GM21576 (cell line): ENCODE measurements around the gene DCPS.
"Not testable (repeated sequence)": the region's sequence is repeated elsewhere in the genome, so short reads cannot be mapped to it uniquely, and the experiment has no call there.

ENCODE experiments used
- ATAC-seq: cut with Tn5 transposase; IDR thresholded peaks from one replicate; pipeline ENCODE4 v1.9.1; 2021; ENCODE audit warnings: mild to moderate bottlenecking, moderate library complexity; ENCODE audit not compliant: unreplicated experiment

The DCPS gene

GRCh38 chr11:126378763-126379162 lies 74.9 kb downstream of the DCPS start:
- ATAC-seq: no peak

GRCh38 chr11:126380909-126381308 lies 77.0 kb downstream of the DCPS start:
- no peak for ATAC-seq

GRCh38 chr11:126381960-126382359 lies 78.1 kb downstream of the DCPS start:
- ATAC-seq: not testable (repeated sequence)

- ATAC-seq: not testable (repeated sequence)
Observed at GRCh38 chr11:126382641-126383040, 78.8 kb downstream of the DCPS start.

- ATAC-seq: no peak
Observed at GRCh38 chr11:126383339-126384335, 79.8 kb downstream of the DCPS start.

- no peak for ATAC-seq
Observed at GRCh38 chr11:126384449-126385070, 80.7 kb downstream of the DCPS start.

GRCh38 chr11:126385991-126386728 lies 82.3 kb downstream of the DCPS start:
- no peak for ATAC-seq

GRCh38 chr11:126386729-126387071 lies 82.8 kb downstream of the DCPS start:
- not testable (repeated sequence) for ATAC-seq

GRCh38 chr11:126387857-126388256 lies 84.0 kb downstream of the DCPS start:
- no peak for ATAC-seq

- no peak for ATAC-seq
Observed at GRCh38 chr11:126390272-126390867, 86.5 kb downstream of the DCPS start.

- ATAC-seq: no peak
Observed at GRCh38 chr11:126391286-126391954, 87.6 kb downstream of the DCPS start.

- peak; percentile 75 for ATAC-seq
Observed at GRCh38 chr11:126391970-126392632, 88.2 kb downstream of the DCPS start.

- peak; percentile 17 for ATAC-seq
Observed at GRCh38 chr11:126392633-126393013, 88.8 kb downstream of the DCPS start.

GRCh38 chr11:126393143-126393542 lies 89.3 kb downstream of the DCPS start:
- ATAC-seq: no peak

GRCh38 chr11:126394036-126394435 lies 90.2 kb downstream of the DCPS start:
- no peak for ATAC-seq

GRCh38 chr11:126394634-126395072 lies 90.8 kb downstream of the DCPS start:
- ATAC-seq: not testable (repeated sequence)
